ENCODE results near the gene TEX30.
A peak's percentile ranks its signal among the peaks of the same experiment; 100 is the strongest.
"Not testable (repeated sequence)": the region's sequence is repeated elsewhere in the genome, so short reads cannot be mapped to it uniquely, and the experiment has no call there.

Gene TEX30

GRCh38 chr13:102773441-102774213 lies at the start of gene TEX30:
TEX30 (minus strand) TSS chr13:102773786; CDS start chr13:102770026, 3,760 bp downstream.
- DNase-seq (ENCODE audit: low read depth), result peak; percentile 82

- no peak for DNase-seq (ENCODE audit: low read depth)
These were observed 44.3 kb upstream of the TEX30 start for GRCh38 chr13:102817907-102818306.

- DNase-seq (ENCODE audit: low read depth), result no peak
These were observed 43.7 kb upstream of the TEX30 start for GRCh38 chr13:102817241-102817640.

- no peak for DNase-seq (ENCODE audit: low read depth)
These were observed 43.1 kb upstream of the TEX30 start for GRCh38 chr13:102816708-102817107.

- DNase-seq (ENCODE audit: low read depth), result no peak
These were observed 42.2 kb upstream of the TEX30 start for GRCh38 chr13:102815788-102816187.

- no peak for DNase-seq (ENCODE audit: low read depth)
These were observed 41.2 kb upstream of the TEX30 start for GRCh38 chr13:102814793-102815192.

GRCh38 chr13:102814025-102814607 lies 40.5 kb upstream of the TEX30 start:
- no peak for DNase-seq (ENCODE audit: low read depth)

- no peak for DNase-seq (ENCODE audit: low read depth)
These were observed 39.2 kb upstream of the TEX30 start for GRCh38 chr13:102812611-102813287.

- no peak for DNase-seq (ENCODE audit: low read depth)
These were observed 34.1 kb upstream of the TEX30 start for GRCh38 chr13:102807699-102808098.

GRCh38 chr13:102805680-102806079 lies 32.1 kb upstream of the TEX30 start:
- DNase-seq (ENCODE audit: low read depth), result no peak

GRCh38 chr13:102800145-102801041 lies 26.8 kb upstream of the TEX30 start:
- DNase-seq (ENCODE audit: low read depth), result peak; percentile 79

- peak; percentile 21 for DNase-seq (ENCODE audit: low read depth)
These were observed 26.0 kb upstream of the TEX30 start for GRCh38 chr13:102799426-102800144.

GRCh38 chr13:102798581-102799425 lies 25.2 kb upstream of the TEX30 start, which contains the start of the genes BIVM and POGLUT2:
BIVM (plus strand) TSS chr13:102799119; CDS start chr13:102807268, 8,149 bp downstream.
POGLUT2 (minus strand) TSS chr13:102798976; CDS start chr13:102798670, 306 bp downstream.
- peak; percentile 90 for DNase-seq (ENCODE audit: low read depth)

- no peak for DNase-seq (ENCODE audit: low read depth)
These were observed 20.2 kb upstream of the TEX30 start for GRCh38 chr13:102793611-102794355.

GRCh38 chr13:102792396-102792795 lies 18.8 kb upstream of the TEX30 start:
- no peak for DNase-seq (ENCODE audit: low read depth)

- DNase-seq (ENCODE audit: low read depth), result no peak
These were observed 15.1 kb upstream of the TEX30 start for GRCh38 chr13:102788683-102789082.

- no peak for DNase-seq (ENCODE audit: low read depth)
These were observed 10.9 kb upstream of the TEX30 start for GRCh38 chr13:102784483-102784882.

- no peak for DNase-seq (ENCODE audit: low read depth)
These were observed 8.0 kb upstream of the TEX30 start for GRCh38 chr13:102781591-102781990.

GRCh38 chr13:102780656-102781055 lies 7.1 kb upstream of the TEX30 start:
- DNase-seq (ENCODE audit: low read depth), result not testable (repeated sequence)

Data from fibroblast of gingiva (primary cell).